ENCODE data around the gene LSM14A.
A peak's percentile ranks its signal among the peaks of the same experiment; 100 is the strongest.

LSM14A gene

DNA sequence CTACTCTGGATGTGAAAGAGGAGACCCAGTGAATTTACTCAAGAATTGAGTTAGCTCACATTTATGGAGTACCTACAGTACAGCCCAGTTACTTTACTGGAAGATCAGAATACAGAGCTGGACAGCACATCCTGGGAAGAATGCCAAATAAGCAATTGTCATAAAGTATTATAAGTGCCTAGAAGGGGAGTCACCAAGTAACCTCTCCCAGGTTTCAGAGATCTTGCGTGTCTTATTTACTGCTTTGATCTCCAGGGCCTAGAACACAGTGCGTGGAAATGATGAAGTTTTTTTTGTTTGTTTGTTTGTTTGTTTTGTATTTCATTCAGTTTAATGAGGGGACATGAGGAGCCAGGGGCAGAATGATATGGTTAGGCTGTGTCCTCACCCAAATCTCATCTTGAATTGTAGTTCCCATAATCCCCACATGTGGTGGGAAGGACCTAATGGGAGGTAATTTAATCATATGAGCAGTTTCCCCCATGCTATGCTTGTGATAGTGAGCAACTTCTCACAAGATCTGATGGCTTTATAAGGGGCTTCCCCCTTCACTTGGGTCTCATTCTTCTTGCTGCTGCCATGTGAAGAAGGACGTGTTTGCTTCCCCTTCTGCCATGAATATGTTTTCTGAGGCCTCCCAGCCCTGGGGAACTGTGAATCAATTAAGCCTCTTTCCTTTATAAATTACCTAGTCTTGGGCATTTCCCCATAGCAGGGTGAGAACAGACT lies 87.2 kb downstream of the LSM14A start:
- no peak for DNase-seq

GRCh38 chr19:34260771-34261173 lies 88.5 kb downstream of the LSM14A start:
- DNase-seq: no peak

GRCh38 chr19:34261334-34262109 lies 89.2 kb downstream of the LSM14A start:
- DNase-seq: no peak

DNA sequence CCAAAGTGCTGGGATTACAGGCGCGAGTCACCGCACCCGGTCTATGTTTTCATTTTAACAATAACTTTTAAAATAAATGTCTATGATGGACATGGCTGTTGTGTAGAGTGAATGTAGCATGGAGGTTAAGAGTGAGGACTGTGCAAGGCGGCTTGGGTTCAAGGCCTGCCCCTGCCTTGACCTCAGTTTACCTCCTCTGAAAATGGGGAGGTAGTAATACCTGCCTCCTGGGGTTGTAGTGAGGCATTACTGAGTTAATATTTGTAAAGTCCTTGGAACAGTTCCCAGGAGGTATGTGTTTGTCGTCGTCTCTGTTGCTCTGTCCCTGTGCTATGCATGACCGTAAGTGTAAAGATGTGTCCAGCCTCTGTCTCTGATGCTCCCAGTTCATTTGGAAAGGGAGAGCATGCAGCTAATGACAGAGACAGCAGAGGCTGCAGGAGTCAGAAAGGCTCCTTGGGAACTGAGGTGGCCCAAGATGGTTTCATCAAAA lies 91.5 kb downstream of the LSM14A start:
- DNase-seq: no peak

DNA sequence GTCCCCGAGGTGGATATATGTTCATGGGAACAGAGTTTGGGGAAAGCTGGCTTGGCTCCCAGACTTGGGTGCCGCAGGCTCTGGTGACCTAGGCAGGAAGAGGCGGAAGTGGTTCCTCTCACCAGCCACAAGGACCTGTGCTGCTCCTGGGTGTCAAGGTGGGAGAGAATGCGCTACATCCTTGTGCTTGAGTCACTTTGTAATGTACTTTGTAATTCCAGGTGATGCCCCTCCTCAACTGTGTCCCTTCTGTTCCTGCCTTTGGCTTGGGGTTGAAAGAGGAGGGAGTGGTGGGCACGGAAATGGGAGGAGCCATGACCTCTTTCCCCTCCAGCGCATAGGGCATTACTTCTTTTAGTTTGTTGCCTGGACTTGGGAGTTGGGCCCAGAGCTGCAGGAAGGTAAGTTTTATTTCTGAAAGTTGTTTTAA lies 92.9 kb downstream of the LSM14A start:
- no peak for DNase-seq

- DNase-seq: no peak
Measured at GRCh38 chr19:34269081-34269480, 96.8 kb downstream of the LSM14A start.

GRCh38 chr19:34269489-34269888 lies 97.2 kb downstream of the LSM14A start:
- DNase-seq: no peak

DNA sequence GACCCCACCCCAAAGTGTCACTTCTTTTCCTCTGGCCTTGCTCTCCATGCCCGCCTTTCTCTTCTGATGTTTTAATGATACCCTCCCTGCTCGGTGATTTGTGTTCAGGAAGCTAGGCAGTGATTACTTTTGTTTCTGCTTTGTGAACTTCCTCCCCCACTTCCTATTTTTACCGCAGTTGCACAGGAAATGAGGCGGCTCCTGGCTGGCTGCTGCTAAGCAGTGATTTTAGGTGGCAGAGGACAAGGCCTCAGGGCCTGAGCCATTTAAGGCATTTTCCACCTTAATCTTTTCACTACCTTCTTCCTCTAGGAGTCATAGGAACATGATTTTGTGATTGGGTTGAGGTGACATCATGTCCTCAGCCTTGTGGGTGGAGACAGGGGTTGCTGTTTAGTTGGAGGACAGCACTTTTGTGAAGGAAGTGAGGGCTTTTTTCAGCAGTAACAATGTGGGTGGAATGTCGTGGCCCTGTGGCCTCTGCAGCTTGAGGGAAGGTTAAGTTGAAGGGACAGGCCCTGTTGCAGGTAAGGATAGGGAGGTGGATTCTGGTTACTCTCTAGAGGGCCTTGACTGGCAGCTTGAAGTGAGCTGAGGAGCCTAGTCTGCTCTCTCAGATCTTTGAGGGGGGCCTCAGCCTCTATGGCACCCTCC lies 97.8 kb downstream of the LSM14A start:
- peak; percentile 63 to 68 for DNase-seq

- no peak for DNase-seq
Measured at GRCh38 chr19:34273121-34273520, 100.8 kb downstream of the LSM14A start.

DNA sequence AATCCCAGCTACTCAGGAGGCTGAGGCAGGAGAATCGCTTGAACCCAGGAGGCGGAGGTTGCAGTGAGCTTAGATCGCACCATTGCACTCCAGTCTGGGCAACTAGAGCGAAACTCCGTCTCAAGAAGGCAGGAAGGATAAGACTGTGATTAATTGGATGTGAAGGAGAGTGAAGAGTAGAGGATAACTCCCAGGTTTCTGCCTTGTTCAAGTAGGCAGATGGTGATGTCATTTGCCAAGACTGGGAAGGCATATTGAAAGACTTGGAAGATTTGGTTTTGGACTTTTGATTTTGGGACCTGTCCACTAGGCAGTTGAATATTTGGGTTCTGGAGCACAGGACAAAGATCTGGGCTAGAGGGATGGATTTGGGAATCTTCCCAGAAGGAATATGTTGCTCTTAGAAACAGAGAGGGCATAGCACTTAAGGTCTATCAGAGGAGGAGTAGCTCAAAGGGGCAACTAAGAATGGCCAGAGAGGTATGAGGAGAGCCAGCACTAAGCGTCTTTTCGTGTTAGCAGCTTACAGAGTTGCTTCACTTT lies 102.1 kb downstream of the LSM14A start:
- DNase-seq: no peak

- DNase-seq: no peak
Measured at GRCh38 chr19:34274827-34275625, 102.7 kb downstream of the LSM14A start.

- DNase-seq: no peak
Measured at GRCh38 chr19:34275705-34276104, 103.4 kb downstream of the LSM14A start.

DNA sequence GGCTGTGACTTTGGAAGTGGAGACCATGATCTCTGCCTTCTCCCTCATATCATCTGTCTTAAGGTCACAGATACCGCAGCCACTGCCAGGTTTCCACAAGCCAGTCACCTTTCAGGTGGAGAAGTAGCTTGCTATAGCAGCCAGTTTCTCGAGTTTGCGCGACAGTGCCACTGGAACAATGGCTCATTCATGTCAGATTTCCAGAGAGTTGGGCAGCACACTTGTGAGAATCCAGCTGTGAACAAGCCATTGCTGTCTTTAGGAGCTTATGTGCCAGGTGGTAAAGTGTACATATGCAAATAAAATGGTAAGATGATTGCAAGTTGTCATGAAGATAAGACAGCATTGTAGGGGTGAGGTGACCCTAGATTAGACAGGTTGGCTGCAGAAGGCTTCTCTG lies 104.3 kb downstream of the LSM14A start:
- DNase-seq: no peak

GRCh38 chr19:34277244-34277643 lies 104.9 kb downstream of the LSM14A start:
- no peak for DNase-seq

DNA sequence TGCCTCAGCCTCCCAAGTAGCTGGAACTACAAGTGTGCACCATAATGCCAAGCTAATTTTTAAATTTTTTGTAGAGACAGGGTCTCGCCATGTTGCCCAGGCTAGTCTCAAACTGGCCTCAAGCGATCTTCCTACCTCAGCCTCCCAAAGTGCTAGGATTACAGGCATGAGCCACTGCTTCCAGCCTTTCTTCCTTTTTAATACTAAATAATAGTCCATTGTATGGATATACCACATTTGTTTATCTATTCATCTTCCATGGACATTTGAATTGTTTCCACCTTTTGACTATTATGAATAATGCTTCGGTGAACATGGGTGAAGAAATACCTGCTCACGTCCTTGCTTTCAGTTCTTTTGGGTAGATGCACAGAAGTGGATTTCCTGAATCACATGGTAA lies 106.5 kb downstream of the LSM14A start:
- no peak for DNase-seq
